ENCODE results near the gene GART.

DNA sequence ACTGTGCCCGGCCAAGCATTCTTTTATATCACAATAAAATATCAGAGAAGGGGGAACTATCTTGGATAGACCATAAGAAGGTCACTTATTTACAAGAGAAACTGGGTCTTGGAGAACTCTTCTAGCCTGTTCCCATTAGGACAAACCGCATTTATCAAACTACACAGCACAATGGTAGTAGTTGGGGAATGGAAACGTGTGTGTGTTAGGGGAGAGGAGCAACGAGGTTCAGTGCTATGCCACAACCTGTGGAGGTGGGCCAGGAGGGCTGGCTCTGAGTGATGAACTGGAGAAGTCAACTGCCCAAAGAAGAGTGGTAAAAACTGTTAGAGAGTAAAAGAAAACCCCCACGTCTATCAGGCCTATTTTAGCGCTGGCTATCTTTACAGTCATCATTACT, 45.0 kb upstream of the GART start:
- TF ChIP-seq, protein P1, sequence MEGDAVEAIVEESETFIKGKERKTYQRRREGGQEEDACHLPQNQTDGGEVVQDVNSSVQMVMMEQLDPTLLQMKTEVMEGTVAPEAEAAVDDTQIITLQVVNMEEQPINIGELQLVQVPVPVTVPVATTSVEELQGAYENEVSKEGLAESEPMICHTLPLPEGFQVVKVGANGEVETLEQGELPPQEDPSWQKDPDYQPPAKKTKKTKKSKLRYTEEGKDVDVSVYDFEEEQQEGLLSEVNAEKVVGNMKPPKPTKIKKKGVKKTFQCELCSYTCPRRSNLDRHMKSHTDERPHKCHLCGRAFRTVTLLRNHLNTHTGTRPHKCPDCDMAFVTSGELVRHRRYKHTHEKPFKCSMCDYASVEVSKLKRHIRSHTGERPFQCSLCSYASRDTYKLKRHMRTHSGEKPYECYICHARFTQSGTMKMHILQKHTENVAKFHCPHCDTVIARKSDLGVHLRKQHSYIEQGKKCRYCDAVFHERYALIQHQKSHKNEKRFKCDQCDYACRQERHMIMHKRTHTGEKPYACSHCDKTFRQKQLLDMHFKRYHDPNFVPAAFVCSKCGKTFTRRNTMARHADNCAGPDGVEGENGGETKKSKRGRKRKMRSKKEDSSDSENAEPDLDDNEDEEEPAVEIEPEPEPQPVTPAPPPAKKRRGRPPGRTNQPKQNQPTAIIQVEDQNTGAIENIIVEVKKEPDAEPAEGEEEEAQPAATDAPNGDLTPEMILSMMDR (IDR thresholded peaks at IDR 0.05): no peak
- TF ChIP-seq EP300 (IDR thresholded peaks at IDR 0.05) (no peak), POLR2A (IDR thresholded peaks at IDR 0.05) (no peak), POLR2AphosphoS5 (IDR thresholded peaks at IDR 0.05) (no peak)
